HG02571 (cell line): ENCODE results near the gene MVP.

ENCODE experiments used
- ATAC-seq: cut with Tn5 transposase; IDR thresholded peaks from one replicate; pipeline ENCODE4 v1.9.1; 2021; ENCODE audit warnings: mild to moderate bottlenecking, moderate library complexity; ENCODE audit not compliant: unreplicated experiment

Gene MVP

GRCh38 chr16:29804020-29804419 is 16.2 kb upstream of the MVP start:
- ATAC-seq: no peak

DNA sequence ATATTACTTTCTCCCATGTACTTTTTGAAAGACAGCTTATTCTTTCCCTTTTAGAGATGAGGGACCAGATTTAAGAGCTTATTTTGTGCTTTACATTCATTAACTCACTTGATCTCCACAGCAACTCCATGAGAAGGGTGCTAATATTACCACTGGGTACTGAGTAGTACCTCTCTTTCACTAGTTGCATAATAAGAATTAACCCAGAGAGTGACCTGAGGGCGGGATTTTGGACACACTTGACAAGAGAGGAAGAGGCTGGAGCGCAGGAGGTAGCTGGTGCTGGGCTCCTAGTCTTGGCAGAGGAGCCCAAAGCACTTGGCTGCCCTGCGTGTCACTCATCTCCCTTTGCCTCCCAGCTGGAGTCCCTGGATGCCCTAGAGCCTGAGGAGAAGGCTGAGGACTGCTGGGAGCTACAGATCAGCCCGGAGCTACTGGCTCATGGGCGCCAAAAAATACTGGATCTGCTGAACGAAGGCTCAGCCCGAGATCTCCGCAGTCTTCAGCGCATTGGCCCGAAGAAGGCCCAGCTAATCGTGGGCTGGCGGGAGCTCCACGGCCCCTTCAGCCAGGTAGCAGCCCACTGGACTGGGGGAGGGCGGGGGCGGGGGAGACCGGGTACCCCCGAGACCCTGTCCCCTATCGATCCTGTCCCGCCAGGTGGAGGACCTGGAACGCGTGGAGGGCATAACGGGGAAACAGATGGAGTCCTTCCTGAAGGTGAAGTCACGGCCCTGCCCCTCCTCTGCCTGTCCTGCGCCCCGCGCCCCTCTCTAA is 15.6 kb upstream of the MVP start:
- no peak for ATAC-seq

GRCh38 chr16:29805232-29806098 is 14.8 kb upstream of the MVP start:
- ATAC-seq: peak; percentile 46

DNA sequence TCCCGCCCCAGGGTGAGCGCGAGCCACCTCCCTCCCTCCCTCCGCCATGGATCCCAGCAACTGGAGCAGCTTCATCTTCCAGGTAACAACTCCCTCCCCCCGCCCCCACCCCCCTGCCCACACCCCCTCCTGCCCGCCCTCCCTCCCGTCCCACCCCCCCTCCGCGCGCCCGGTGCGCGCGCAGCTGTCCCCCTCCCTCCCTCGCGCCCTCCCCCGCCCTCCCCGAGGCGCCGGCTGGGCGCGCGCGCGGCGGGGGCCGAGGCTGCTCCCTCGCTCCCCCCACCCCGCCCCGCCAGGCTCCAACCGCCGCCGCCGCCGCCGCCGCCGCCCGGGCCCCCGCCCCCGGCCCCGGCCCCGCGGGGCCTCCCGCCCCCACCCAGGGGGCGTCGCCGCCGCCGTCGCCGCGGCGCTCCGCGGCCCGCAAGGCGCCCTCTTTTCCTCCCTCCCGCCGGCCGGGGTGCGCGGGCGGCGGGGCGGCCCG is 14.1 kb upstream of the MVP start, which contains the start of gene MAZ:
Gene MAZ, plus strand, starts transcription at position 431 of the 481 bp plus-strand sequence. CDS start 173 bp downstream, outside the sequence.
- no peak for ATAC-seq

DNA sequence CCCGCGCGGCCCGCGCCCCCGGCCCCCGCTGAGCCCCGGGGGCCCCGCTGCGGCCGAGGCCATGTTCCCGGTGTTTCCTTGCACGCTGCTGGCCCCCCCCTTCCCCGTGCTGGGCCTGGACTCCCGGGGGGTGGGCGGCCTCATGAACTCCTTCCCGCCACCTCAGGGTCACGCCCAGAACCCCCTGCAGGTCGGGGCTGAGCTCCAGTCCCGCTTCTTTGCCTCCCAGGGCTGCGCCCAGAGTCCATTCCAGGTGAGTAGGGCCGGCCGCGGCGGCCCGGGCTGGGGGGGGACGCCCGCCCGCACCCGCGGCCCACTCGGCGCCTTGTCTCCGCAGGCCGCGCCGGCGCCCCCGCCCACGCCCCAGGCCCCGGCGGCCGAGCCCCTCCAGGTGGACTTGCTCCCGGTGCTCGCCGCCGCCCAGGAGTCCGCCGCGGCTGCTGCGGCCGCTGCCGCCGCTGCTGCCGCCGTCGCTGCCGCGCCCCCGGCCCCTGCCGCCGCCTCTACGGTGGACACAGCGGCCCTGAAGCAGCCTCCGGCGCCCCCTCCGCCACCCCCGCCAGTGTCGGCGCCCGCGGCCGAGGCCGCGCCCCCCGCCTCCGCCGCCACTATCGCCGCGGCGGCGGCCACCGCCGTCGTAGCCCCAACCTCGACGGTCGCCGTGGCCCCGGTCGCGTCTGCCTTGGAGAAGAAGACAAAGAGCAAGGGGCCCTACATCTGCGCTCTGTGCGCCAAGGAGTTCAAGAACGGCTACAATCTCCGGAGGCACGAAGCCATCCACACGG is 13.4 kb upstream of the MVP start:
- no peak for ATAC-seq

DNA sequence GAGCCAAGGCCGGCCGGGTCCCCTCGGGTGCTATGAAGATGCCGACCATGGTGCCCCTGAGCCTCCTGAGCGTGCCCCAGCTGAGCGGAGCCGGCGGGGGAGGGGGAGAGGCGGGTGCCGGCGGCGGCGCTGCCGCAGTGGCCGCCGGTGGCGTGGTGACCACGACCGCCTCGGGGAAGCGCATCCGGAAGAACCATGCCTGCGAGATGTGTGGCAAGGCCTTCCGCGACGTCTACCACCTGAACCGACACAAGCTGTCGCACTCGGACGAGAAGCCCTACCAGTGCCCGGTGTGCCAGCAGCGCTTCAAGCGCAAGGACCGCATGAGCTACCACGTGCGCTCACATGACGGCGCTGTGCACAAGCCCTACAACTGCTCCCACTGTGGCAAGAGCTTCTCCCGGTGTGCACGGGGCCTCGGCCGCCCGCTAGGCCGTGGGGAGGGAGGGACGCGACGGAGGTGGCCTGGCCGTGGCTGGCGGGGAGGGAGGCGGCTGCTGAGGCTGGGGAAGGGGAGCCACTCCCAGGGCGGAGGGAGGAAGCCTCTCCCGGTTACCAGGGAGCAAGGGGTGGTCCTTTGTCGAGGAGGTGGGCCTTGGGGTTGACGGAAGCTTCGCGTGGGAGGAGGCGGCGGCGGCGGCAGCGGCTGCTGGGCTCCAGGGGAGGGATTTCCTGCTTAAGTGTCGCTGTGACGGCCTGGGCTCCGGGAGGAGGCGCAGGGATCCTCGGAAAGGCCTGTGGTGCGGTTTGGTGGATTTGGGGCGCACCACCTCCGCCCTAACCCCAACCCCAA is 12.6 kb upstream of the MVP start:
- ATAC-seq: no peak

DNA sequence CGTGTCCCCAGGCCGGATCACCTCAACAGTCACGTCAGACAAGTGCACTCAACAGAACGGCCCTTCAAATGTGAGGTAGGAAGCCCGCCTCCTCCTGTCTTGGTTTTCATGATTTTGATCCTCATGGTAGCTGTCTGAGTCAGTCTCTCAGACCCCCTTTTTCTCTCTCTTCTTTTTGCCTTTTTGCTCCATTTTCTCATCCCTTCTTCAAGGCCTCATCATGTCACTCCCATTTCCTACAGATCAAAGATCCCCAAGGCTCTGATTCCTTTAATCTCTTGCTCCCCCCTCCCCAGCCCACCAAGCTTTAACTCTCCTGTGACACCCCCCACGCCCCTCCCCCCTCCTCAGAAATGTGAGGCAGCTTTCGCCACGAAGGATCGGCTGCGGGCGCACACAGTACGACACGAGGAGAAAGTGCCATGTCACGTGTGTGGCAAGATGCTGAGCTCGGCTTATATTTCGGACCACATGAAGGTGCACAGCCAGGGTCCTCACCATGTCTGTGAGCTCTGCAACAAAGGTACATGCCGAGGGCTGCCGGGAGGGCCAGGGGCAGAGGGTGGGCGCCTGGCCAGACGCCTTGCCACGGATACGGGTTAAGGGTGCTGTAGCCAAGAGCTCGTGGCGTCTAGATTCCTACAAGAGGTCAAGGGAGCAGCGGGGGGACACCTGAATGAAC is 11.9 kb upstream of the MVP start:
- ATAC-seq: no peak

DNA sequence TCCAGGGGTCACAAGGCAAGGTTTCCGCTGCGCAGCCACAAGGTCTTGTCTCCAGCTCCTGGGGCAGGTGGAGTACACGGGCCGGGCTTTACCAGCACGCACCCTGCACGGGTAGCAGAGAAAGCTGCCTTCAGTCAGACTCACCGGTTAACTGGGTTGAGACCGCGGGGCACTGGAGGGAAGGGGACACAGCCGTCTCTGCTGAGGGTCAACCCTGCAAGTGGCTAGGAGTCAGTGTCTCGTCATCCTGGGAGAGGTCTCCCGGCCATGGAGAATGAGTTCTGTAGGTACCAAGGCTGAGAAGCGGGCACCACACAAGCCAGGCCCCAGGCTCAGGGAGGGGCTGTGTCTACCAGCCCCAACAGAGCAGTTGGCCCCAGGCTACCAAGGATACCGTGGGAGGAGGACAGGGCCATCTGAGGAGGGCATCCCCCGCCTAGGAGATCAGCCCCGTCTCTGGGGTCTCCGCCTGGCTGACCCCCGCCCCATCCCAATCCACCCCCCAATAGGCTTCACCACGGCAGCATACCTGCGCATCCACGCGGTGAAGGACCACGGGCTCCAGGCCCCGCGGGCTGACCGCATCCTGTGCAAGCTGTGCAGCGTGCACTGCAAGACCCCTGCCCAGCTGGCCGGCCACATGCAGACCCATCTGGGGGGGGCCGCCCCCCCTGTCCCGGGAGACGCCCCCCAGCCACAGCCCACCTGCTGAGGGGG is 11.1 kb upstream of the MVP start:
- no peak for ATAC-seq

DNA sequence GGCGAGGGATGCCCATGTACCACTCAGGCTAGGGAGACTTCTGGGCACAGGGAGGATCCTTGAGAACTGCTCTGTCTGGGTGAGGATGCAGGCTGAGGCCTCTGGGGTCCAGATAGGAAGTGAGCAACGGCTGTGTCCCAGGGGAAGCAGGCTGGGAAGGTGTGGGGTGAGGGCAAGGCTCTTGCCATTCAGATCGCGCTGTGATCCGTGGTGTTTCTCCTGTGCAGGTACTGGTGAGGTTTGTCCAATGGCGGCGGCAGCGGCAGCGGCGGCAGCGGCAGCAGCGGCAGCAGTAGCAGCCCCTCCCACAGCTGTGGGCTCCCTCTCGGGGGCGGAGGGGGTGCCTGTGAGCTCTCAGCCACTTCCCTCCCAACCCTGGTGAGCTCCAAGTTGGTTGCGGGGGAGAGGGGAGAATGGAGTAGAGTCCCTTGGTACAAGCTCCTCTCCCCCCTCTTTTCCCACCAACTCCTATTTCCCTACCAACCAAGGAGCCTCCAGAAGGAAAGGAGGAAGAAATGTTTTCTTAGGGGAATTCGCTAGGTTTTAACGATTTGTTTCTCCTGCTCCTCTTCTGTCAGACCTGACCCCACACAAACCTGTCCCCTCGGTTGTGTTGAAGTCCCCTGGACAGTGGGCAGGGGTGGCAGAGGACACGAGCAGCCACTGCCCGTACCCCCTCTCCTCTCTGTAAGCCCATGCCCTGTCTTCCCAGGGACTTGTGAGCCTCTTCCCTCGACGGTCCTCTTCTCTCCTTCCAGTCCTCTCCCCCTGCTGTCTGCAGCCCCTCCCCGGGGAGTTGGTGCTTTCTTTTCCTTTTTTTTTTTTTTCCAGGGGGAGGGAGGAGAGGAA is 10.2 kb upstream of the MVP start:
- ATAC-seq: no peak

DNA sequence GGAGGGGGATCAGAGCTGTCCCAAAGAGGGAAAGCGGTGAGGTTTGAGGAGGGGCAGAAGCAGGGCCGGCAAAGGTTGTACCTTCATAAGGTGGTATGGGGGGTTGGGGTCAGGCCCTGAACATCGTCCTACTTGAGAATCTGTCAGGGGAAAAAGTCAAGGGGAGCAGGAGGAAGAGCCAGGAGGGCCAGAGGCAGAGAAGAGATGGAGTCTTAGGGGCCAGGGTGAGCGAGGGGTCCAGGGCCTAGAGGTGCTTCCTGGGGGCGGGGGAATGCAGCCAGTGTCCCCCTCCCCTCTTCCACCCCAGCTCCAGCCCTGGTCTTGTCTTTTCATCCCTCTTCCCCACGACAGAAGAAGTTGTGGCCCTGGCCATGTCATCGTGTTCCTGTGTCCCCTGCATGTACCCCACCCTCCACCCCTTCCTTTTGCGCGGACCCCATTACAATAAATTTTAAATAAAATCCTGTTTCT is 9.5 kb upstream of the MVP start:
- ATAC-seq: no peak

- ATAC-seq: peak; percentile 32
Observed at GRCh38 chr16:29811170-29811895, 8.9 kb upstream of the MVP start.

DNA sequence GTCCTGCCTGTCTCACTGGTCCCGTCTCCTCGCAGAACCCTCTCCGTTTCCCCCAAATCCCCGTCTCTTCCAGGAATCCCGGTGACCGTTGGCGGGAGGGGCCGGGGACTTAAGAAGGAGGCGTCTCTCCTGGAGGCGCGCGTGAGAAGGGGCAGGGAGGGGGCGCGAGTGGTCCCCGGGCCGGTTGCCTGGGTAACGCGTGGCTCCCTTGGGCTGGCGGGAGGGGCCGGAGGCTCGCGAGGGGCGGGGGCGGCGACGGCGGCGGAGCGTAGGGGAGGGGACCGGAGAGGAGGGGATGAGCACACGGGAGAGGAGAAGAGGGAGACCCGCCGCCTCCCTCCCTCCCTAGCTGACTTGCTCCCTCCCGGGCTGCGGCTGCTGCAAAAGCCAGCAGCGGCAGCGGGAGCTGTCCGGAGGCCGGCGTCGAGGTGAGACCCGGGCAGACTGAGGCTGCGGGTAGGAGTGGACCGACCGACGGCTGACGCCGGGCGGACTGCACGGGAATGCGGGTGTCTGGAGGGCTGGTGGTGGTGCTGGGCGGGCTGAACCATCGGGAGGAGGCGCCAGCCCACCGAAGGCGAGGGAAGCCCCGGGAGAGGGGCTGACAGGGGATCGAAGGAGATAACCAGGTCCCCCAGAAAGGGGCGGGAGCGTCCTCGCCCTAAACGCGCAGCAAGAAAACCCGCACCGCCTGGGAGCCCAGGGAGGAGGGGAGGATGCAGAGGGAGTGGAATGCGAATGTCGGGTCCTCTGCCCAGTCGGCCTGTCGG is 8.2 kb upstream of the MVP start, which contains the start of gene PRRT2:
Gene PRRT2, plus strand, starts transcription at position 298 of the 770 bp plus-strand sequence. CDS start 862 bp downstream, outside the sequence.
- no peak for ATAC-seq

GRCh38 chr16:29812754-29813643 is 7.3 kb upstream of the MVP start:
- ATAC-seq: no peak

- ATAC-seq: no peak
Observed at GRCh38 chr16:29813644-29814562, 6.4 kb upstream of the MVP start.
